ENCODE data around the gene OR5H1. TPM values are rescaled to one million over a fixed set of nuclear protein-coding genes. Genes with fewer than 3 reads are reported as not detected.

OR5H1 gene
- total and polyA plus RNA-seq, 7 donors: not detected

Other genes starting within 250 kb of the OR5H1 start
- gene RIOX2, start 158.3 kb upstream of the OR5H1 start, total RNA-seq: 10 to 100 TPM; 16.8 to 23.5 (median 21.0) TPM
- gene RIOX2, start 158.3 kb upstream of the OR5H1 start, polyA plus RNA-seq: 10 to 100 TPM in 2 of 3 donors, 1 to 10 TPM in 1; 9.0 to 16.6 (median 15.3) TPM
- gene GABRR3, start 95.4 kb upstream of the OR5H1 start, total RNA-seq: not detected
- not detected for gene GABRR3, start 95.4 kb upstream of the OR5H1 start, polyA plus RNA-seq
- gene OR5AC2, start 43.5 kb upstream of the OR5H1 start, total RNA-seq: not detected
- not detected for gene OR5AC2, start 43.5 kb upstream of the OR5H1 start, polyA plus RNA-seq
- not detected for gene OR5H14, start 16.8 kb downstream of the OR5H1 start, total RNA-seq
- not detected for gene OR5H14, start 16.8 kb downstream of the OR5H1 start, polyA plus RNA-seq
- not detected for gene OR5H15, start 36.0 kb downstream of the OR5H1 start, total RNA-seq
- not detected for gene OR5H15, start 36.0 kb downstream of the OR5H1 start, polyA plus RNA-seq
- not detected for gene OR5H6, start 133.5 kb downstream of the OR5H1 start, total RNA-seq
- gene OR5H6, start 133.5 kb downstream of the OR5H1 start, polyA plus RNA-seq: not detected
- gene OR5H2, start 151.8 kb downstream of the OR5H1 start, total RNA-seq: not detected
- not detected for gene OR5H2, start 151.8 kb downstream of the OR5H1 start, polyA plus RNA-seq
- not detected for gene OR5K4, start 223.1 kb downstream of the OR5H1 start, total RNA-seq
- not detected for gene OR5K4, start 223.1 kb downstream of the OR5H1 start, polyA plus RNA-seq